HEK293 (cell line): ENCODE measurements around the gene DNM1L.
A peak's percentile ranks its signal among the peaks of the same experiment; 100 is the strongest.

ENCODE experiments used
- CTCF ChIA-PET: fragments of 350-600 bp; formaldehyde crosslinking; extraction: SDS; loops from one replicate; lab custom pipeline; 2021; ENCODE audit warnings: antibody characterized with exemption; lab: Yijun Ruan, JAX
- POLR2A ChIA-PET: fragments of 300-600 bp; formaldehyde crosslinking; extraction: SDS; loops from one replicate; lab custom pipeline; 2020; ENCODE audit warnings: antibody characterized with exemption, inconsistent platforms; lab: Yijun Ruan, JAX
- H3K27ac ChIP-seq: fragments of 200-500 bp; sonication (Bioruptor generic); 2 replicates; pipeline ENCODE4 v1.5.1; 2014; ENCODE audit warnings: low read depth, low read length, control low read depth, inconsistent platforms; ENCODE audit errors: extremely low read depth
- H3K36me3 ChIP-seq, 2 experiments: fragments of 200-500 bp in 1 of 2; sonication (Bioruptor generic) in 1 of 2; 1 replicate in 1 of 2; 2 replicates in 1 of 2; pipeline ENCODE4 v1.5.1; 2014 to 2017; ENCODE audit warnings: inconsistent platforms in 2 of 2, low read length in 2 of 2; ENCODE audit not compliant: control insufficient read depth in 2 of 2, insufficient read depth in 1 of 2
- H3K4me1 ChIP-seq: fragments of 200-500 bp; sonication (Bioruptor generic); 2 replicates; pipeline ENCODE4 v1.5.1; 2014; ENCODE audit warnings: mild to moderate bottlenecking, low read length, inconsistent platforms; ENCODE audit not compliant: control insufficient read depth, insufficient read depth
- H3K4me3 ChIP-seq: 2 replicates; pipeline ENCODE4 v1.5.1; 2011; ENCODE audit warnings: low read depth, mild to moderate bottlenecking, control low read depth, low read length, moderate library complexity
- H3K9me3 ChIP-seq: fragments of 200-500 bp; sonication (Bioruptor generic); 2 replicates; pipeline ENCODE4 v1.5.1; 2014; ENCODE audit warnings: low read depth, low read length, inconsistent platforms; ENCODE audit not compliant: control insufficient read depth, insufficient read depth
- EGR2 ChIP-seq: fragments of 450-650 bp; formaldehyde crosslinking; IDR thresholded peaks from 2 replicates; pipeline ENCODE4 v1.5.1; 2016; ENCODE audit warnings: low read depth, missing biosample characterization, missing genetic modification characterization
- ELK4 ChIP-seq: IDR thresholded peaks from 2 replicates; pipeline ENCODE4 v1.6.1; 2011; ENCODE audit warnings: mild to moderate bottlenecking, low read depth, low read length, borderline replicate concordance
- GLI4 ChIP-seq: fragments of 450-650 bp; formaldehyde crosslinking; IDR thresholded peaks from 2 replicates; pipeline ENCODE4 v1.5.1; 2016; ENCODE audit warnings: missing biosample characterization, missing genetic modification characterization
- HOXA7 ChIP-seq: sonication (generic); formaldehyde crosslinking; IDR thresholded peaks from 2 replicates; pipeline ENCODE4 v1.8.1; 2022; ENCODE audit warnings: missing genetic modification reagents, borderline replicate concordance
- TRIM28 ChIP-seq: IDR thresholded peaks from 2 replicates; pipeline ENCODE4 v1.6.1; 2011; ENCODE audit warnings: low read length, control low read depth, borderline replicate concordance
- ZNF148 ChIP-seq: fragments of 450-650 bp; formaldehyde crosslinking; IDR thresholded peaks from 2 replicates; pipeline ENCODE4 v1.5.0; 2017; ENCODE audit warnings: missing biosample characterization, missing genetic modification characterization, borderline replicate concordance
- ZNF223 ChIP-seq: fragments of 450-650 bp; formaldehyde crosslinking; IDR thresholded peaks from 2 replicates; pipeline ENCODE4 v1.5.1; 2016; ENCODE audit warnings: missing biosample characterization, missing genetic modification characterization
- ZNF23 ChIP-seq: fragments of 450-650 bp; formaldehyde crosslinking; IDR thresholded peaks from 2 replicates; pipeline ENCODE4 v1.5.1; 2016; ENCODE audit warnings: missing biosample characterization, missing genetic modification characterization, borderline replicate concordance
- ZNF473 ChIP-seq: fragments of 450-650 bp; formaldehyde crosslinking; IDR thresholded peaks from 2 replicates; pipeline ENCODE4 v1.5.1; 2017; ENCODE audit warnings: missing biosample characterization, missing genetic modification characterization
- ZNF596 ChIP-seq: fragments of 450-650 bp; IDR thresholded peaks from 2 replicates; pipeline ENCODE4 v1.5.0; 2018; ENCODE audit warnings: missing biosample characterization, mild to moderate bottlenecking, missing genetic modification characterization, moderate library complexity
- ZNF658 ChIP-seq: fragments of 450-650 bp; formaldehyde crosslinking; IDR thresholded peaks from 2 replicates; pipeline ENCODE4; 2016; ENCODE audit warnings: missing biosample characterization, missing genetic modification characterization
- ZNF660 ChIP-seq: fragments of 450-650 bp; IDR thresholded peaks from 2 replicates; pipeline ENCODE4 v1.5.1; 2018; ENCODE audit warnings: missing biosample characterization, mild to moderate bottlenecking, missing genetic modification characterization
- ZNF747 ChIP-seq: fragments of 450-650 bp; formaldehyde crosslinking; IDR thresholded peaks from 2 replicates; pipeline ENCODE4 v1.5.1; 2016; ENCODE audit warnings: missing biosample characterization, missing genetic modification characterization
- ZNF785 ChIP-seq: fragments of 450-650 bp; formaldehyde crosslinking; IDR thresholded peaks from 2 replicates; pipeline ENCODE4 v1.5.1; 2016; ENCODE audit warnings: missing biosample characterization, missing genetic modification characterization
- TF ChIP-seq, protein P1 (sequence below): fragments of 450-650 bp; formaldehyde crosslinking; IDR thresholded peaks from 2 replicates; pipeline ENCODE4 v1.5.1; 2016; ENCODE audit warnings: missing biosample characterization, missing genetic modification characterization
- TF ChIP-seq, protein P2 (sequence below): fragments of 450-650 bp; formaldehyde crosslinking; IDR thresholded peaks from 2 replicates; pipeline ENCODE4 v1.5.1; 2016; ENCODE audit warnings: missing biosample characterization, missing genetic modification characterization, low read depth
- TF ChIP-seq, protein P3 (sequence below): fragments of 450-650 bp; formaldehyde crosslinking; IDR thresholded peaks from 2 replicates; pipeline ENCODE4; 2016; ENCODE audit warnings: missing biosample characterization, missing genetic modification characterization

Gene DNM1L

DNA sequence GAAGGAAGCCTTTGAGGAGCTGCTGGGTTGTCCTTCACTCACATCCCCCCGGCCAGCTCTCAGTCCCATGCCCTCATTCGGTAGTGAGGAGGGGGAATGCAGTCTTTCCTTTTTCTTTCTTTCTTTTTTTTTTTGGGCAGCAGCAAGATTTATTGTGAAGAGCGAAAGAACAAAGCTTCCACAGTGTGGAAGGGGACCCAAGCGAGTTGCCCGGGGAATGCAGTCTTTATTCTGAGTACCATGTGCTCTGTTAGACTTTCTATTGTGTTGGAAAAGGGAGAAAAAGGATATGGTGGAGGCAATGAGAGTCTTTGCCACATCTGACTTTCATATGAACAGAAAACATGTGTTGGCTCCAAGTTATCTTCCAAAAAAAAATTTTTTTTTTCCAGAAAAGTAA lies 106.5 kb downstream of the DNM1L start (continued):
- TF ChIP-seq ELK4, result no peak
- TF ChIP-seq, protein P1, sequence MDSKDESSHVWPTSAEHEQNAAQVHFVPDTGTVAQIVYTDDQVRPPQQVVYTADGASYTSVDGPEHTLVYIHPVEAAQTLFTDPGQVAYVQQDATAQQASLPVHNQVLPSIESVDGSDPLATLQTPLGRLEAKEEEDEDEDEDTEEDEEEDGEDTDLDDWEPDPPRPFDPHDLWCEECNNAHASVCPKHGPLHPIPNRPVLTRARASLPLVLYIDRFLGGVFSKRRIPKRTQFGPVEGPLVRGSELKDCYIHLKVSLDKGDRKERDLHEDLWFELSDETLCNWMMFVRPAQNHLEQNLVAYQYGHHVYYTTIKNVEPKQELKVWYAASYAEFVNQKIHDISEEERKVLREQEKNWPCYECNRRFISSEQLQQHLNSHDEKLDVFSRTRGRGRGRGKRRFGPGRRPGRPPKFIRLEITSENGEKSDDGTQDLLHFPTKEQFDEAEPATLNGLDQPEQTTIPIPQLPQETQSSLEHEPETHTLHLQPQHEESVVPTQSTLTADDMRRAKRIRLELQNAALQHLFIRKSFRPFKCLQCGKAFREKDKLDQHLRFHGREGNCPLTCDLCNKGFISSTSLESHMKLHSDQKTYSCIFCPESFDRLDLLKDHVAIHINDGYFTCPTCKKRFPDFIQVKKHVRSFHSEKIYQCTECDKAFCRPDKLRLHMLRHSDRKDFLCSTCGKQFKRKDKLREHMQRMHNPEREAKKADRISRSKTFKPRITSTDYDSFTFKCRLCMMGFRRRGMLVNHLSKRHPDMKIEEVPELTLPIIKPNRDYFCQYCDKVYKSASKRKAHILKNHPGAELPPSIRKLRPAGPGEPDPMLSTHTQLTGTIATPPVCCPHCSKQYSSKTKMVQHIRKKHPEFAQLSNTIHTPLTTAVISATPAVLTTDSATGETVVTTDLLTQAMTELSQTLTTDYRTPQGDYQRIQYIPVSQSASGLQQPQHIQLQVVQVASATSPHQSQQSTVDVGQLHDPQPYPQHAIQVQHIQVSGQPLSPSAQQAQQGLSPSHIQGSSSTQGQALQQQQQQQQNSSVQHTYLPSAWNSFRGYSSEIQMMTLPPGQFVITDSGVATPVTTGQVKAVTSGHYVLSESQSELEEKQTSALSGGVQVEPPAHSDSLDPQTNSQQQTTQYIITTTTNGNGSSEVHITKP (tag by site-specific recombination), result no peak
- TF ChIP-seq, all 188 proteins: peak for 0

- H3K4me3 ChIP-seq, result no peak overlapping the region
- no peaks in the 10 kb centered on the region for H3K4me1 ChIP-seq
- H3K36me3 ChIP-seq, result peaks cover 0 to 7% of the 10 kb centered on the region in 2 experiments; a peak in 2 of 3 replicates
- H3K27ac ChIP-seq, result no peak overlapping the region
- POLR2A ChIA-PET, result no interaction called here
- no peaks in the 10 kb centered on the region for H3K9me3 ChIP-seq
- CTCF ChIA-PET, result no interaction called here
- TF ChIP-seq, protein P2, sequence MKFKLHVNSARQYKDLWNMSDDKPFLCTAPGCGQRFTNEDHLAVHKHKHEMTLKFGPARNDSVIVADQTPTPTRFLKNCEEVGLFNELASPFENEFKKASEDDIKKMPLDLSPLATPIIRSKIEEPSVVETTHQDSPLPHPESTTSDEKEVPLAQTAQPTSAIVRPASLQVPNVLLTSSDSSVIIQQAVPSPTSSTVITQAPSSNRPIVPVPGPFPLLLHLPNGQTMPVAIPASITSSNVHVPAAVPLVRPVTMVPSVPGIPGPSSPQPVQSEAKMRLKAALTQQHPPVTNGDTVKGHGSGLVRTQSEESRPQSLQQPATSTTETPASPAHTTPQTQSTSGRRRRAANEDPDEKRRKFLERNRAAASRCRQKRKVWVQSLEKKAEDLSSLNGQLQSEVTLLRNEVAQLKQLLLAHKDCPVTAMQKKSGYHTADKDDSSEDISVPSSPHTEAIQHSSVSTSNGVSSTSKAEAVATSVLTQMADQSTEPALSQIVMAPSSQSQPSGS (tag by site-specific recombination), result 0 out of 2 replicates have a peak, but pooled peaks have one; percentile 14
- no peak for TF ChIP-seq ZNF23 (tag by site-specific recombination)
Measured at GRCh38 chr12:32788405-32788804, 109.3 kb downstream of the DNM1L start.

- H3K4me1 ChIP-seq, result no peaks in the 10 kb centered on the region
- CTCF ChIA-PET, result interaction anchor here (0.6 kb wide), 1 partner anchor 69 kb away, joined by 3 read pairs; no protein-coding TSS in a partner anchor
- no peak overlapping the region for H3K4me3 ChIP-seq
- H3K27ac ChIP-seq, result no peak overlapping the region
- no peaks in the 10 kb centered on the region for H3K9me3 ChIP-seq
- TF ChIP-seq TRIM28 (no peak), ZNF596 (tag by site-specific recombination) (no peak), ZNF473 (no peak), ZNF660 (tag by site-specific recombination) (no peak)
- TF ChIP-seq, protein P3, sequence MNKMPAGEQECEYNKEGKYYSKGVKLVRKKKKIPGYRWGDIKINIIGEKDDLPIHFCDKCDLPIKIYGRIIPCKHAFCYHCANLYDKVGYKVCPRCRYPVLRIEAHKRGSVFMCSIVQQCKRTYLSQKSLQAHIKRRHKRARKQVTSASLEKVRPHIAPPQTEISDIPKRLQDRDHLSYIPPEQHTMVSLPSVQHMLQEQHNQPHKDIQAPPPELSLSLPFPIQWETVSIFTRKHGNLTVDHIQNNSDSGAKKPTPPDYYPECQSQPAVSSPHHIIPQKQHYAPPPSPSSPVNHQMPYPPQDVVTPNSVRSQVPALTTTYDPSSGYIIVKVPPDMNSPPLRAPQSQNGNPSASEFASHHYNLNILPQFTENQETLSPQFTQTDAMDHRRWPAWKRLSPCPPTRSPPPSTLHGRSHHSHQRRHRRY (tag by site-specific recombination), result no peak
- TF ChIP-seq, all 188 proteins: peak for 0
- POLR2A ChIA-PET, result no interaction called here
- peaks cover 0 to 7% of the 10 kb centered on the region in 2 experiments; a peak in 2 of 3 replicates for H3K36me3 ChIP-seq
Measured at GRCh38 chr12:32789446-32789845, 110.3 kb downstream of the DNM1L start.

DNA sequence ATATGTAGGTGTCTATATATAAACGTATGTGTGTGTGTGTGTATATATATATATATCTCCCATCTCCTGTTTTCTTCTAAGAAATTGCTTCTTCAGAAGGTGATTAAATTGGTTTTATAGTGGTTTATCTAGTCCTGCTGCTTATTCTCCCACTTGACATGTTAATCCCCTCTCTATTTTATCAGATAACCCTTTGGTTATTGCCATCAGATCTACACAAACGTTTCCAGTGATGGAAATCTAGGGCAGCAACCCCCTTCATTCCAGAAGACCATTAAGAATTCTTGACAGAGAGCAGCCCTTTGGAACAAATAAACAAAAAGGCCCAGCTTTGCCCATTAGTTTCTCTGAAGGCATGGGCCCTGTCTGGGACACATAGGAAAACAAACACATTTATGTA lies 110.8 kb downstream of the DNM1L start:
- Histone ChIP-seq H3K36me3 (peaks cover 0 to 10% of the 10 kb centered on the region in 2 experiments; a peak in 2 of 3 replicates), H3K27ac (no peak overlapping the region), H3K4me3 (no peak overlapping the region), H3K4me1 (no peaks in the 10 kb centered on the region), H3K9me3 (no peaks in the 10 kb centered on the region)
- CTCF ChIA-PET, result no interaction called here
- POLR2A ChIA-PET, result no interaction called here
- TF ChIP-seq ZNF785 (tag by site-specific recombination), result no peak
- TF ChIP-seq ZNF148 (tag by site-specific recombination), result no peak
- no peak for TF ChIP-seq ZNF658 (tag by site-specific recombination)
- no peak for TF ChIP-seq HOXA7 (CRISPR knock-in tag)
- no peak for TF ChIP-seq ELK4
- TF ChIP-seq ZNF747 (tag by site-specific recombination), result no peak
- TF ChIP-seq EGR2 (tag by site-specific recombination), result no peak
- no peak for TF ChIP-seq ZNF223 (tag by site-specific recombination)
- no peak for TF ChIP-seq GLI4 (tag by site-specific recombination)
